Measurements from ENCODE around the gene TFDP1. TPM values are rescaled to one million over a fixed set of nuclear protein-coding genes. Genes with fewer than 3 reads are reported as not detected.
"Not testable (repeated sequence)": the region's sequence is repeated elsewhere in the genome, so short reads cannot be mapped to it uniquely, and the experiment has no call there.

Gene TFDP1
- total RNA-seq, 2 experiments from 2014 or later: 180 to 191 TPM

- no peaks in the 10 kb centered on the region for H3K27me3 Mint-ChIP-seq (ENCODE audit: low read depth)
- H3K4me3 Mint-ChIP-seq: peak overlapping the region; percentile 89
- ATAC-seq (peak; percentile 41), DNase-seq (peak; percentile 38)
- H3K4me1 Mint-ChIP-seq (ENCODE audit: low read depth): peaks cover 43% of the 10 kb centered on the region
- H3K36me3 Mint-ChIP-seq (ENCODE audit: low read depth): peaks cover 45% of the 10 kb centered on the region
- H3K27ac Mint-ChIP-seq: peak overlapping the region; percentile 88
- POLR2A ChIA-PET: interaction anchor here (0.6 to 1.0 kb wide), 2 partner anchors 237 to 376 kb away, joined by 3 read pairs; partner anchors contain the start of gene CUL4A
- H3K9me3 Mint-ChIP-seq (ENCODE audit: insufficient read depth): no peaks in the 10 kb centered on the region
- CTCF ChIA-PET: no interaction called here
Measured at GRCh38 chr13:113584870-113585671, 518 bp downstream of the TFDP1 start.

- H3K4me3 Mint-ChIP-seq: peak overlapping the region; percentile 89
- ChIA-PET CTCF (no interaction called here), POLR2A (no interaction called here)
- no peaks in the 10 kb centered on the region for H3K9me3 Mint-ChIP-seq (ENCODE audit: insufficient read depth)
- H3K4me1 Mint-ChIP-seq (ENCODE audit: low read depth): peaks cover 43% of the 10 kb centered on the region
- peaks cover 49% of the 10 kb centered on the region for H3K36me3 Mint-ChIP-seq (ENCODE audit: low read depth)
- H3K27me3 Mint-ChIP-seq (ENCODE audit: low read depth): no peaks in the 10 kb centered on the region
- ATAC-seq (no peak), DNase-seq (no peak)
- H3K27ac Mint-ChIP-seq: peak overlapping the region; percentile 88
Measured at GRCh38 chr13:113585896-113586295, 1.3 kb downstream of the TFDP1 start.

GRCh38 chr13:113586661-113587479 lies 2.3 kb downstream of the TFDP1 start:
- peak; percentile 58 for DNase-seq
- CTCF ChIA-PET: interaction anchor here (1.4 kb wide), 1 partner anchor 14 kb away, joined by 3 read pairs; no protein-coding TSS in a partner anchor
- Mint-ChIP-seq H3K4me3 (peak overlapping the region; percentile 89), H3K4me1 (ENCODE audit: low read depth) (peaks cover 43% of the 10 kb centered on the region), H3K36me3 (ENCODE audit: low read depth) (peaks cover 56% of the 10 kb centered on the region), H3K27ac (peak overlapping the region; percentile 63), H3K27me3 (ENCODE audit: low read depth) (no peaks in the 10 kb centered on the region), H3K9me3 (ENCODE audit: insufficient read depth) (no peaks in the 10 kb centered on the region)
- POLR2A ChIA-PET: interaction anchor here (1.1 kb wide), 1 partner anchor 10 kb away, joined by 5 read pairs; no protein-coding TSS in a partner anchor
- no peak for ATAC-seq

- ChIA-PET POLR2A (no interaction called here), CTCF (no interaction called here)
- no peaks in the 10 kb centered on the region for H3K27me3 Mint-ChIP-seq (ENCODE audit: low read depth)
- DNase-seq (no peak), ATAC-seq (no peak)
- no peak overlapping the region for H3K27ac Mint-ChIP-seq
- H3K4me3 Mint-ChIP-seq: no peak overlapping the region
- H3K9me3 Mint-ChIP-seq (ENCODE audit: insufficient read depth): no peaks in the 10 kb centered on the region
- H3K36me3 Mint-ChIP-seq (ENCODE audit: low read depth): peaks cover 65% of the 10 kb centered on the region
- peaks cover 40% of the 10 kb centered on the region for H3K4me1 Mint-ChIP-seq (ENCODE audit: low read depth)
Measured at GRCh38 chr13:113588394-113589111, 4.0 kb downstream of the TFDP1 start.

- Mint-ChIP-seq H3K27me3 (ENCODE audit: low read depth) (no peaks in the 10 kb centered on the region), H3K4me3 (no peak overlapping the region), H3K9me3 (ENCODE audit: insufficient read depth) (no peaks in the 10 kb centered on the region), H3K36me3 (ENCODE audit: low read depth) (peaks cover 61% of the 10 kb centered on the region), H3K27ac (no peak overlapping the region), H3K4me1 (ENCODE audit: low read depth) (peaks cover 36% of the 10 kb centered on the region)
- ChIA-PET POLR2A (no interaction called here), CTCF (no interaction called here)
- ATAC-seq: no peak
- no peak for DNase-seq
Measured at GRCh38 chr13:113589251-113589960, 4.9 kb downstream of the TFDP1 start.

GRCh38 chr13:113589961-113590339 lies 5.4 kb downstream of the TFDP1 start:
- Mint-ChIP-seq H3K9me3 (ENCODE audit: insufficient read depth) (no peaks in the 10 kb centered on the region), H3K4me1 (ENCODE audit: low read depth) (peaks cover 36% of the 10 kb centered on the region), H3K27me3 (ENCODE audit: low read depth) (no peaks in the 10 kb centered on the region), H3K4me3 (no peak overlapping the region), H3K27ac (no peak overlapping the region), H3K36me3 (ENCODE audit: low read depth) (peaks cover 64% of the 10 kb centered on the region)
- ChIA-PET CTCF (no interaction called here), POLR2A (no interaction called here)
- DNase-seq (no peak), ATAC-seq (no peak)

GRCh38 chr13:113591750-113592149 lies 7.2 kb downstream of the TFDP1 start:
- no peak overlapping the region for H3K27ac Mint-ChIP-seq
- no peaks in the 10 kb centered on the region for H3K27me3 Mint-ChIP-seq (ENCODE audit: low read depth)
- DNase-seq: no peak
- ChIA-PET POLR2A (no interaction called here), CTCF (no interaction called here)
- no peak overlapping the region for H3K4me3 Mint-ChIP-seq
- H3K9me3 Mint-ChIP-seq (ENCODE audit: insufficient read depth): no peaks in the 10 kb centered on the region
- H3K36me3 Mint-ChIP-seq (ENCODE audit: low read depth): peaks cover 68% of the 10 kb centered on the region
- peaks cover 22% of the 10 kb centered on the region for H3K4me1 Mint-ChIP-seq (ENCODE audit: low read depth)
- no peak for ATAC-seq

GRCh38 chr13:113592571-113592970 lies 8.0 kb downstream of the TFDP1 start:
- ChIA-PET POLR2A (no interaction called here), CTCF (no interaction called here)
- peaks cover 14% of the 10 kb centered on the region for H3K4me1 Mint-ChIP-seq (ENCODE audit: low read depth)
- no peaks in the 10 kb centered on the region for H3K27me3 Mint-ChIP-seq (ENCODE audit: low read depth)
- no peak overlapping the region for H3K27ac Mint-ChIP-seq
- H3K36me3 Mint-ChIP-seq (ENCODE audit: low read depth): peaks cover 69% of the 10 kb centered on the region
- no peak for DNase-seq
- no peak overlapping the region for H3K4me3 Mint-ChIP-seq
- H3K9me3 Mint-ChIP-seq (ENCODE audit: insufficient read depth): no peaks in the 10 kb centered on the region
- no peak for ATAC-seq

GRCh38 chr13:113594066-113594821 lies 9.7 kb downstream of the TFDP1 start:
- H3K4me1 Mint-ChIP-seq (ENCODE audit: low read depth); POLR2A ChIA-PET; ATAC-seq; H3K4me3 Mint-ChIP-seq; H3K27ac Mint-ChIP-seq; H3K9me3 Mint-ChIP-seq (ENCODE audit: insufficient read depth); DNase-seq; H3K27me3 Mint-ChIP-seq (ENCODE audit: low read depth): not testable (repeated sequence)
- peaks cover 70% of the 10 kb centered on the region for H3K36me3 Mint-ChIP-seq (ENCODE audit: low read depth)
- CTCF ChIA-PET: interaction anchor here (0.7 kb wide), 1 partner anchor 534 kb away, joined by 3 read pairs; no protein-coding TSS in a partner anchor

- CTCF ChIA-PET: interaction anchor here (0.7 kb wide), 1 partner anchor 533 kb away, joined by 3 read pairs; no protein-coding TSS in a partner anchor
- H3K27me3 Mint-ChIP-seq (ENCODE audit: low read depth): no peaks in the 10 kb centered on the region
- DNase-seq (no peak), ATAC-seq (no peak)
- peaks cover 72% of the 10 kb centered on the region for H3K36me3 Mint-ChIP-seq (ENCODE audit: low read depth)
- POLR2A ChIA-PET: no interaction called here
- peaks cover 6% of the 10 kb centered on the region for H3K9me3 Mint-ChIP-seq (ENCODE audit: insufficient read depth)
- peaks cover 2% of the 10 kb centered on the region for H3K4me1 Mint-ChIP-seq (ENCODE audit: low read depth)
- H3K27ac Mint-ChIP-seq: no peak overlapping the region
- no peak overlapping the region for H3K4me3 Mint-ChIP-seq
Measured at GRCh38 chr13:113595131-113595530, 10.6 kb downstream of the TFDP1 start.

Measured in activated CD8-positive, alpha-beta T cell treated with anti-CD3 and anti-CD28 coated beads, Interleukin-2, amount 10 ng/mL, durations not matched to agents 7 days and 5 days (primary cell).